Measurements from ENCODE around the gene SKI. TPM values are rescaled to one million over a fixed set of nuclear protein-coding genes. Genes with fewer than 3 reads are reported as not detected.

Gene SKI
- 1 to 10 TPM in 1 of 6 donors, under 1 TPM in 4, not detected in 1; 0.26 to 1.3 (median 0.52) TPM for polyA plus RNA-seq (ENCODE audit: low read depth in 6 of 6)

GRCh38 chr1:2228157-2228594 is at the start of gene SKI:
Gene SKI (plus strand): TSS chr1:2228319. CDS start chr1:2228767, 448 bp downstream.
- H3K27ac Mint-ChIP-seq: peak within 1 kb of the TSS; percentile 71 to 97 (median 87)
- DNase-seq: no peak
- no peaks in the 10 kb centered on the region for H3K9me3 Mint-ChIP-seq
- peak within 1 kb of the TSS; percentile 80 to 97 (median 95) for H3K4me3 Mint-ChIP-seq
- H3K4me1 Mint-ChIP-seq: peaks cover 44 to 51% (median 50%) of the 10 kb centered on the region in 3 donors
- H3K36me3 Mint-ChIP-seq: no peaks in the 10 kb centered on the region
- no peaks in the 10 kb centered on the region for H3K27me3 Mint-ChIP-seq
- ATAC-seq (ENCODE audit: low read depth in 2 of 2): no peak

GRCh38 chr1:2178875-2179274 is 49.2 kb upstream of the SKI start:
- H3K27me3 Mint-ChIP-seq: no peaks in the 10 kb centered on the region
- no peak overlapping the region for H3K4me3 Mint-ChIP-seq
- H3K36me3 Mint-ChIP-seq: no peaks in the 10 kb centered on the region
- H3K9me3 Mint-ChIP-seq: no peaks in the 10 kb centered on the region
- ATAC-seq (ENCODE audit: low read depth in 2 of 2) (no peak), DNase-seq (no peak)
- H3K27ac Mint-ChIP-seq: no peak overlapping the region
- H3K4me1 Mint-ChIP-seq: peaks cover 0 to 21% (median 17%) of the 10 kb centered on the region in 3 donors

- Mint-ChIP-seq H3K27me3 (no peaks in the 10 kb centered on the region), H3K36me3 (no peaks in the 10 kb centered on the region), H3K4me1 (peaks cover 0 to 17% (median 16%) of the 10 kb centered on the region in 3 donors), H3K4me3 (no peak overlapping the region), H3K27ac (no peak overlapping the region), H3K9me3 (no peaks in the 10 kb centered on the region)
- ATAC-seq (ENCODE audit: low read depth in 2 of 2) (no peak), DNase-seq (no peak)
Observed at GRCh38 chr1:2179283-2180013, 48.7 kb upstream of the SKI start.

- no peaks in the 10 kb centered on the region for H3K27me3 Mint-ChIP-seq
- no peaks in the 10 kb centered on the region for H3K36me3 Mint-ChIP-seq
- H3K4me3 Mint-ChIP-seq: no peak overlapping the region
- peaks cover 2 to 17% (median 12%) of the 10 kb centered on the region in 3 donors for H3K4me1 Mint-ChIP-seq
- ATAC-seq (ENCODE audit: low read depth in 2 of 2) (no peak), DNase-seq (no peak)
- H3K9me3 Mint-ChIP-seq: no peaks in the 10 kb centered on the region
- H3K27ac Mint-ChIP-seq: no peak overlapping the region
Observed at GRCh38 chr1:2180297-2181245, 47.5 kb upstream of the SKI start.

- H3K36me3 Mint-ChIP-seq: no peaks in the 10 kb centered on the region
- DNase-seq: no peak
- peaks cover 2 to 15% (median 12%) of the 10 kb centered on the region in 3 donors for H3K4me1 Mint-ChIP-seq
- H3K4me3 Mint-ChIP-seq: no peak overlapping the region
- no peak overlapping the region for H3K27ac Mint-ChIP-seq
- H3K9me3 Mint-ChIP-seq: no peaks in the 10 kb centered on the region
- ATAC-seq (ENCODE audit: low read depth in 2 of 2): no peak
- no peaks in the 10 kb centered on the region for H3K27me3 Mint-ChIP-seq
Observed at GRCh38 chr1:2181271-2181670, 46.8 kb upstream of the SKI start.

GRCh38 chr1:2181752-2182151 is 46.4 kb upstream of the SKI start:
- ATAC-seq (ENCODE audit: low read depth in 2 of 2) (no peak), DNase-seq (no peak)
- Mint-ChIP-seq H3K9me3 (no peaks in the 10 kb centered on the region), H3K4me3 (no peak overlapping the region), H3K27ac (no peak overlapping the region), H3K36me3 (no peaks in the 10 kb centered on the region), H3K27me3 (no peaks in the 10 kb centered on the region), H3K4me1 (peaks cover 2 to 15% (median 12%) of the 10 kb centered on the region in 3 donors)

- H3K4me3 Mint-ChIP-seq: no peak overlapping the region
- no peaks in the 10 kb centered on the region for H3K9me3 Mint-ChIP-seq
- H3K36me3 Mint-ChIP-seq: no peaks in the 10 kb centered on the region
- no peaks in the 10 kb centered on the region for H3K27me3 Mint-ChIP-seq
- no peak for ATAC-seq (ENCODE audit: low read depth in 2 of 2)
- H3K4me1 Mint-ChIP-seq: peaks cover 2 to 15% (median 12%) of the 10 kb centered on the region in 3 donors
- no peak for DNase-seq
- no peak overlapping the region for H3K27ac Mint-ChIP-seq
Observed at GRCh38 chr1:2182376-2182775, 45.7 kb upstream of the SKI start.

GRCh38 chr1:2183937-2184334 is 44.2 kb upstream of the SKI start:
- Mint-ChIP-seq H3K9me3 (no peaks in the 10 kb centered on the region), H3K27ac (no peak overlapping the region), H3K27me3 (no peaks in the 10 kb centered on the region), H3K36me3 (no peaks in the 10 kb centered on the region), H3K4me1 (peaks cover 3 to 12% (median 11%) of the 10 kb centered on the region in 3 donors), H3K4me3 (no peak overlapping the region)
- DNase-seq (no peak), ATAC-seq (ENCODE audit: low read depth in 2 of 2) (no peak)

GRCh38 chr1:2184531-2184930 is 43.6 kb upstream of the SKI start:
- H3K9me3 Mint-ChIP-seq: no peaks in the 10 kb centered on the region
- ATAC-seq (ENCODE audit: low read depth in 2 of 2) (no peak), DNase-seq (no peak)
- no peak overlapping the region for H3K27ac Mint-ChIP-seq
- no peaks in the 10 kb centered on the region for H3K27me3 Mint-ChIP-seq
- peaks cover 7 to 12% (median 11%) of the 10 kb centered on the region in 3 donors for H3K4me1 Mint-ChIP-seq
- no peak overlapping the region for H3K4me3 Mint-ChIP-seq
- H3K36me3 Mint-ChIP-seq: no peaks in the 10 kb centered on the region

- no peak for DNase-seq
- ATAC-seq (ENCODE audit: low read depth in 2 of 2): no peak
- H3K27ac Mint-ChIP-seq: no peak overlapping the region
- no peaks in the 10 kb centered on the region for H3K27me3 Mint-ChIP-seq
- no peaks in the 10 kb centered on the region for H3K9me3 Mint-ChIP-seq
- H3K36me3 Mint-ChIP-seq: no peaks in the 10 kb centered on the region
- H3K4me3 Mint-ChIP-seq: no peak overlapping the region
- H3K4me1 Mint-ChIP-seq: peaks cover 7 to 12% (median 8%) of the 10 kb centered on the region in 3 donors
Observed at GRCh38 chr1:2184934-2185333, 43.2 kb upstream of the SKI start.

GRCh38 chr1:2185880-2186855 is 42.0 kb upstream of the SKI start:
- H3K9me3 Mint-ChIP-seq: no peaks in the 10 kb centered on the region
- DNase-seq (no peak), ATAC-seq (ENCODE audit: low read depth in 2 of 2) (no peak)
- H3K4me1 Mint-ChIP-seq: peaks cover 8 to 19% (median 10%) of the 10 kb centered on the region in 3 donors
- H3K27me3 Mint-ChIP-seq: no peaks in the 10 kb centered on the region
- no peaks in the 10 kb centered on the region for H3K36me3 Mint-ChIP-seq
- peak overlapping the region in 1 of 8 donors; percentile 16 for H3K4me3 Mint-ChIP-seq
- peak overlapping the region in 2 of 6 donors; percentile 22 to 63 for H3K27ac Mint-ChIP-seq

GRCh38 chr1:2186901-2187300 is 41.2 kb upstream of the SKI start:
- peak overlapping the region in 1 of 6 donors; percentile 22 for H3K27ac Mint-ChIP-seq
- DNase-seq: no peak
- peaks cover 10 to 24% (median 11%) of the 10 kb centered on the region in 3 donors for H3K4me1 Mint-ChIP-seq
- ATAC-seq (ENCODE audit: low read depth in 2 of 2): no peak
- no peaks in the 10 kb centered on the region for H3K36me3 Mint-ChIP-seq
- H3K27me3 Mint-ChIP-seq: no peaks in the 10 kb centered on the region
- H3K9me3 Mint-ChIP-seq: no peaks in the 10 kb centered on the region
- H3K4me3 Mint-ChIP-seq: peak overlapping the region in 1 of 8 donors; percentile 16

- Mint-ChIP-seq H3K9me3 (no peaks in the 10 kb centered on the region), H3K4me3 (peak overlapping the region in 1 of 8 donors; percentile 29), H3K4me1 (peaks cover 9 to 21% (median 10%) of the 10 kb centered on the region in 3 donors), H3K36me3 (no peaks in the 10 kb centered on the region), H3K27ac (peak overlapping the region in 1 of 6 donors; percentile 79), H3K27me3 (no peaks in the 10 kb centered on the region)
- ATAC-seq (ENCODE audit: low read depth in 2 of 2) (no peak), DNase-seq (no peak)
Observed at GRCh38 chr1:2187619-2188018, 40.5 kb upstream of the SKI start.
